Measurements from ENCODE around the gene TCTN3.

GRCh38 chr10:95646160-95646559, 47.6 kb downstream of the TCTN3 start:
- TF ChIP-seq CTCF (IDR thresholded peaks at IDR 0.05; ENCODE audit: insufficient read depth, low read depth, low read length) (no peak), EZH2 (IDR thresholded peaks at IDR 0.05; ENCODE audit: insufficient read depth, low read length) (no peak)
